HepG2 (cell line): ENCODE results near the gene PTPRCAP. TPM values are rescaled to one million over a fixed set of nuclear protein-coding genes. Genes with fewer than 3 reads are reported as not detected.

Source experiments
- ETV5 ChIP-seq: IDR thresholded peaks from 2 replicates; pipeline ENCODE4 v1.6.1; 2018; ENCODE audit warnings: missing biosample characterization, missing genetic modification reagents, inconsistent platforms, borderline replicate concordance
- FOSL2 ChIP-seq: sonication (generic); formaldehyde crosslinking; IDR thresholded peaks from 2 replicates; pipeline ENCODE4 v1.4.0; 2020; ENCODE audit warnings: missing genetic modification reagents
- FOXA3 ChIP-seq: IDR thresholded peaks from 2 replicates; pipeline ENCODE4 v1.6.1; 2016; ENCODE audit warnings: missing genetic modification reagents, missing compliant biosample characterization
- KDM1A ChIP-seq: IDR thresholded peaks from 2 replicates; pipeline ENCODE4 v1.6.1; 2016; ENCODE audit warnings: missing compliant biosample characterization
- NR2F1 ChIP-seq, 2 experiments: fragments of 450-650 bp in 1 of 2; formaldehyde crosslinking in 1 of 2; IDR thresholded peaks; 2 replicates each; pipeline versions ENCODE4 v1.5.0 to v1.6.1; 2016 to 2020; ENCODE audit warnings: mild to moderate bottlenecking in 1 of 2, missing compliant biosample characterization in 1 of 2, missing genetic modification reagents in 1 of 2, moderate library complexity in 1 of 2
- RARA ChIP-seq: IDR thresholded peaks from 2 replicates; pipeline ENCODE4 v1.6.1; 2016; ENCODE audit warnings: missing genetic modification reagents, missing compliant biosample characterization
- RXRB ChIP-seq: IDR thresholded peaks from 2 replicates; pipeline ENCODE4 v1.6.1; 2016; ENCODE audit warnings: borderline replicate concordance, missing genetic modification reagents, missing compliant biosample characterization
- ZIK1 ChIP-seq: sonication (generic); formaldehyde crosslinking; IDR thresholded peaks from 2 replicates; pipeline ENCODE4 v1.5.0; 2020; ENCODE audit warnings: mild to moderate bottlenecking, low read depth, missing genetic modification reagents, borderline replicate concordance
- ZNF441 ChIP-seq: sonication (generic); formaldehyde crosslinking; IDR thresholded peaks from 2 replicates; pipeline ENCODE4 v1.7.0; 2021; ENCODE audit warnings: missing genetic modification reagents, borderline replicate concordance
- ZNF460 ChIP-seq: sonication (generic); formaldehyde crosslinking; IDR thresholded peaks from 2 replicates; pipeline ENCODE4 v1.5.1; 2020; ENCODE audit warnings: missing genetic modification reagents, mild to moderate bottlenecking, borderline replicate concordance
- ZNF614 ChIP-seq: IDR thresholded peaks from 2 replicates; pipeline ENCODE4 v1.6.1; 2018; ENCODE audit warnings: missing biosample characterization, missing genetic modification reagents, inconsistent platforms, borderline replicate concordance
- polyA plus RNA-seq, 8 experiments: library from polyadenylated mRNA; depleted of rRNA in 3 of 8; stranded (reverse) in 7 of 8; unstranded in 1 of 8; fragments of >200 nt; fragmentation: Illumina TruSeq in 4 of 8; extraction: Trizol in 4 of 8; gene quantifications; 2 replicates each; pipeline versions ENCODE4 v1.2.1 to v1.2.3, GENCODE V29; 2011 to 2016; ENCODE audit warnings: low read depth in 4 of 8, missing spikeins in 1 of 8, mixed read lengths in 1 of 8; ENCODE audit not compliant: insufficient read depth in 1 of 8
- total RNA-seq, 5 experiments: library from RNA; depleted of rRNA; stranded (reverse); fragments of >200 nt; fragmentation: Illumina TruSeq; extraction: Trizol; gene quantifications; 2 replicates each; pipeline ENCODE4 v1.2.3, GENCODE V29; 2016; ENCODE audit warnings: low read depth in 1 of 5
- TF ChIP-seq, protein P1 (sequence below): sonication (generic); formaldehyde crosslinking; IDR thresholded peaks from 2 replicates; pipeline ENCODE4 v1.4.0; 2020; ENCODE audit warnings: missing genetic modification reagents

Gene PTPRCAP
- total and polyA plus RNA-seq, 2 of the 13 experiments (the other 11 are each of a cell fraction or from before 2014, with no cell fraction given) = 0.60 to 0.70 TPM

DNA sequence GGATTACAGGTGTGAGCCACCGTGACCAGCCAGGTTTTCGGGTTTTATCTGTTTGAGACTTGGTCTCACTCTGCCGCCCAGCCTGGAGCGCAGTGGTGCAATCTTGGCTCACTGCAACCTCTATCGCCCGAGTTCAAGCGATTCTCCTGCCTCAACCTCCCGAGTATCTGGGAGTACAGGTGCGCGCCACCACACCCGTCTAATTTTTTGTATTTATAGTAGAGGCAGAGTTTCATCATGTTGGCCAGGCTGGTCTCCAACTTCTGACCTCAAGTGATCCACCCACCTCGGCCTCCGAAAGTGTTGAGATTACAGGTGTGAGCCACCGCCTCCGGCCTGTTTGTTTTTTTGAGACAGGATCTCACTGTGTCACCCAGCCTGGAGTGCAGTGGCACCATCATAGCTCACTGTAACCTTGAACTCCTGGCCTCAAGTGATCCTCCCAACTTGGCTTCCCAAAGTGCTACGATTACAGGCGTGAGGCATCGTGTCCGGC is 10.1 kb downstream of the PTPRCAP start (continued):
- peak; percentile 43; the same call in 1 of the 2 replicates for TF ChIP-seq ZNF441 (CRISPR knock-in tag)
- TF ChIP-seq FOSL2 (CRISPR knock-in tag) = peak; percentile 32; the same call in 1 of the 2 replicates
- TF ChIP-seq ZNF614 (CRISPR knock-in tag) = peak; percentile 14; the same call in 1 of the 2 replicates
- 0 out of 2 replicates have a peak, but pooled peaks have one; percentile 24 for TF ChIP-seq FOXA3 (CRISPR knock-in tag)
- TF ChIP-seq ZIK1 (CRISPR knock-in tag) = 0 out of 2 replicates have a peak, but pooled peaks have one; percentile 14
- TF ChIP-seq NR2F1 (CRISPR knock-in tag; IDR thresholded peaks at IDR 0.05) = peak; percentile 36 to 61; a peak in 2 of 4 replicates
- peak; percentile 94 for TF ChIP-seq ZNF460 (CRISPR knock-in tag)
- 0 out of 2 replicates have a peak, but pooled peaks have one; percentile 63 for TF ChIP-seq KDM1A
- TF ChIP-seq ETV5 (CRISPR knock-in tag) = peak; percentile 39; the same call in 1 of the 2 replicates
- TF ChIP-seq, protein P1, sequence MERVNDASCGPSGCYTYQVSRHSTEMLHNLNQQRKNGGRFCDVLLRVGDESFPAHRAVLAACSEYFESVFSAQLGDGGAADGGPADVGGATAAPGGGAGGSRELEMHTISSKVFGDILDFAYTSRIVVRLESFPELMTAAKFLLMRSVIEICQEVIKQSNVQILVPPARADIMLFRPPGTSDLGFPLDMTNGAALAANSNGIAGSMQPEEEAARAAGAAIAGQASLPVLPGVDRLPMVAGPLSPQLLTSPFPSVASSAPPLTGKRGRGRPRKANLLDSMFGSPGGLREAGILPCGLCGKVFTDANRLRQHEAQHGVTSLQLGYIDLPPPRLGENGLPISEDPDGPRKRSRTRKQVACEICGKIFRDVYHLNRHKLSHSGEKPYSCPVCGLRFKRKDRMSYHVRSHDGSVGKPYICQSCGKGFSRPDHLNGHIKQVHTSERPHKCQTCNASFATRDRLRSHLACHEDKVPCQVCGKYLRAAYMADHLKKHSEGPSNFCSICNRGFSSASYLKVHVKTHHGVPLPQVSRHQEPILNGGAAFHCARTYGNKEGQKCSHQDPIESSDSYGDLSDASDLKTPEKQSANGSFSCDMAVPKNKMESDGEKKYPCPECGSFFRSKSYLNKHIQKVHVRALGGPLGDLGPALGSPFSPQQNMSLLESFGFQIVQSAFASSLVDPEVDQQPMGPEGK (CRISPR knock-in tag) = 0 out of 2 replicates have a peak, but pooled peaks have one; percentile 14
- TF ChIP-seq RXRB (CRISPR knock-in tag) = peak; percentile 69
- peak; percentile 93 for TF ChIP-seq RARA (CRISPR knock-in tag)
